HG03354 (cell line): ENCODE measurements around the gene ACACB.

Source experiments
- ATAC-seq: cut with Tn5 transposase; IDR thresholded peaks from one replicate; pipeline ENCODE4 v1.9.1; 2021; ENCODE audit warnings: mild to moderate bottlenecking; ENCODE audit not compliant: unreplicated experiment, poor library complexity, severe bottlenecking

Gene ACACB

DNA sequence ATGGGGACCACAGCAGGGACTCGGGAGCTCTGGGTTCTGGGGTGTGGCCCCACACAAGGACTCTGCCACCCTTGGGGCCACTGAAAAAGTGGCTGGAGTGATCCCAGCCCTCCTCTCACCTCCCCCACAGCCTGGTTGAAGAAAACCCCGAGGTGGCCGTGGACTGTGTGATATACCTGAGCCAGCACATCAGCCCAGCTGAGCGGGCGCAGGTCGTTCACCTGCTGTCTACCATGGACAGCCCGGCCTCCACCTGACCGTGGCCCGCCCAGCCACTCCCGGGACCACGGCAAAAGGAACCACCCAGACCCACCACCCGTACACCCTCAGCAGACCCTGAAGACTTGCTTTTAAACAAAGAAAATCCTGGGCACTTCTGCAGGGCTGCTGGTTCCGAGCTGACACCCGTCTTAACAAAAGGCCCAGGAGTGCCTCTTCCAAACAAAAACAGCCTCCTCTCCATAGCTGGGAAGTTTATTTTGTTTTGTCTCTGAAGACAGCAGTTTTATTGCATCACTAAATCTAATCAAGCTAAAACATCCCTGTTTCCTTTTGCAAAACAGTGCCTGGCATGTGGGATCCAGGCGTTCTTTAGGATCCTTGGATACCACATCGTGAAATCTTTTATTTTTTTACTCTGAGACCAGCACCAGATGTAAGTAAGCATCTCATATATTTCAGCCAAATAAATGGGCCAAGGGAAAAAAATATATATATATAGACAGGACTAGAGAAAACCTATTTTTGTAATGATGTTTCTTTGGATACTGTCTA lies 149.9 kb downstream of the ACACB start:
- no peak for ATAC-seq

GRCh38 chr12:109267361-109267760 lies 151.0 kb downstream of the ACACB start:
- ATAC-seq, result no peak

DNA sequence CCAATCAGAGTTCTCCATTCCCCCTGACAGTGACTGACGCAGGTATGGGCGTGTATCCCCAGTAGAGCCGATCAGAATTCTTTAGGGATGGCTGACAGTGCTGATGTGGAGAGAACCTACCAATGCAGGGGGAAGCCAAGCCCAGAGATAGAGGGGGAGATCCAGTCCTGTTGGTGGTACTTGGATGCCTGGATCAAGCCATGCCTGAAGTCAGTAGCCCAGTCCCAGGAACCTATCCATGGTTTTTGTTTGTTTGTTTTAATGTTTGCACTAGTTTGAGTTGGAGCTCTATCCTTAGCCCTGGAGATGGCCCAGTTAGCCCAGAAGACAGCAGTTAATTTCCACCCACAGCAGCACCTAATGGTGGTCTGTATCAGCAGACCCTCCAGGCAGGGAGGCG lies 152.5 kb downstream of the ACACB start:
- ATAC-seq, result no peak

GRCh38 chr12:109269428-109269827 lies 153.0 kb downstream of the ACACB start:
- ATAC-seq, result no peak

DNA sequence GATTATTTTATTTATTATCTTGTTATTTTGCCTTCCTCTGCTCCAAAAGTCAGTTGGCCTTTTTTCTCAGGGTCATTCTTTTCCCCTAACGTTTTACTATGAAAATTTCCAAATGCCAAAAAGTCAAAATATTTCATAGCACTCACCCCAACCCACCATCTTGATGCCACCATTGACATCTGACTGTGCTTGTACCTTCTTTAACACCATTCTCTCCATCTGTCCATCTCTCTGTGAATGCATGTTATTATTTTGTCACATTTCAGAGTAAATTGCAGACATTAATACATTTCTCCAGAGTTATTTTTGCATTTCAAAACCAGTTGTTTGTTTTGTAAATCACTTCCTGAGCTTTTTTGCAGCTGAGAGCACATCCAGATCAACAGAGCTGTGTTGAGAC lies 154.1 kb downstream of the ACACB start:
- no peak for ATAC-seq

GRCh38 chr12:109271418-109271817 lies 155.0 kb downstream of the ACACB start:
- no peak for ATAC-seq

GRCh38 chr12:109273354-109273753 lies 157.0 kb downstream of the ACACB start:
- no peak for ATAC-seq

- ATAC-seq, result no peak
These were observed 158.0 kb downstream of the ACACB start for GRCh38 chr12:109274381-109274780.

DNA sequence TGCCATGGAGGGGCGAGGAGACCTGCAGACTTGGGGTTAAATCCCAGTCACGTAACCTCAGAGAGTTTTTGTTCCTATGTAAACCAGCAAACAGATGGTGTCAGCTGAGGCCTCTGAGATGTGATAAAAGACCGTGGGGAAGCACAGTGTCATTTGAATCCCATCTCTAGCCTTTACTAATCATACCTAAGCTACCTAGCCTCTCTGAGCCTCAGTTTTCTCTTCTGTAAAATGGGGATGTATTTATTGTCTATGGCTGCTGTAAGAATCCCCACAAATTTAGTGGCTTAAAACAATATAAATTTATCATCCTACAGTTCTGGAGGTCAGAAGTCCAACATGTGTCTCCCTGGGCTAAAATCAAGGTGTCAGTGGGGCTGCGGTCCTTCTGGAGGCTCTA lies 158.8 kb downstream of the ACACB start:
- no peak for ATAC-seq

GRCh38 chr12:109276160-109276559 lies 159.8 kb downstream of the ACACB start:
- ATAC-seq, result no peak

DNA sequence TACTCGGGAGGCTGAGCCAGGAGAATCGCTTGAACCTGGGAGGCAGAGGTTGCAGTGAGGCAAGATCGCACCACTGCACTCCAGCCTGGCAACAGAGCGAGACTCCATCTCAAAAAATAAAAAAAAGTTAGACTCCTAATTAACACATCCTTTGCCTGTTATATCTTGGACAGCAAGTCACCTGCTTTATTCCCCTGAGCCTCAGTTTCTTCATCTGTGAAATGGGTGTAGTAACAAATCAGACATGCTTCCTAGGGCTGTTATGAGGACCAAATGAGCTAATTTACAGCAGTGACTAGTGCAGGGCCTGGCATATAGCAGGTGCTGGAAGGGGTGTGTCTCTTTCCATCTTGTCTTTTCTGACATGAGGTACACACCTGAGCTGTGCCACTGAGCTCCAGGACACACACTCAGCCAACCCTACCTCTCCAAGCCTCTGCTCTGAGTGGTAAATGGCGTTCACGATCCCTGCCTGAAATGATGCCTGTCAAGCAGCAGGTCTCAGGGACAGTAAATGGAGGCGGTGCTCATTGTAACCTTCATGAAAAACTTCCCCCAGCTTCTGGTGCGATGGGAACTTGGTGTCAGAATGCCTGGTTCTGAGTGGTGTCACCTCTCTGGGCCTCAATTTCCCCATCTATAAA lies 161.0 kb downstream of the ACACB start:
- ATAC-seq, result no peak

DNA sequence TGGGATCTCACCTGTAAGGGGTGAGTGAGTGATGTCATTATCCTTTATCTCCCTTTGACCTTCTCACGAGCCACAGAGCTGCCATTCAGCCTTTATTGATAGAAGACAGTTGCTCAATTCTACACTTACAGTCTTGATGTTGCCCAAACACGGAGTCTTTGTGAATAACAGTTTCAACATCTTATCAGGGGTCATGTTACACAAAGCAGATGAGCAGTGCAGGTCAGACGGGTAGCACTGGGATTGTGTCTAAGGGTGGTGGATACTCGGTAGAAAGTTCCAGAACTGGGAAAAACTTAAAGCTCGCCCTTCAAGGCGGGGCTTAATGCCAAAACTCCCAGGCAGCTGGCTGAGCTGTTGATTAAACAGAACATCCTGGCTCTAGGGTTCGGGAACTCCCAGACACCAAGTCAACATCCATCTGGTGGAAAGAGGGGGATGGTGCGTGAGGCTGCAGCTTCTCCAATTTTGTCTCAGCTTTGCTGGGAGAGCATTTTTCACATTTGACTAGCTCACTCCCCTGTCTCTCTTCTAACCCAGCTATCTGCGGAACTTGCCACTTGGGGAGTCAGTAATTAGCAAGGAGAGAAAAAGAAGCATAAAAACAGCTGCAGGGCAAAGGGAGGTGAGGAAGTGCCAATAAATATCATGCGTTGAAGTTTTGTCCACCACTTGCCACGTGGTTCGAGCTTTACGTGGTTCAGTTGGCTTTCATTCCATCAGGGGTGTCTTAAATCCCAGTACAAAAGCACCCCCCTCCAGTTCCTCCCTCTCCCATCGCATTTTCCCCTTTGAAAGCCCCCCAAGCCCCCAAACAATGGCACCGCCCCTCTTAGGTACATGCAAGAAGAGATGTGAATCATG lies 161.7 kb downstream of the ACACB start:
- no peak for ATAC-seq

GRCh38 chr12:109278912-109279311 lies 162.5 kb downstream of the ACACB start:
- no peak for ATAC-seq

GRCh38 chr12:109279525-109279924 lies 163.1 kb downstream of the ACACB start:
- no peak for ATAC-seq

DNA sequence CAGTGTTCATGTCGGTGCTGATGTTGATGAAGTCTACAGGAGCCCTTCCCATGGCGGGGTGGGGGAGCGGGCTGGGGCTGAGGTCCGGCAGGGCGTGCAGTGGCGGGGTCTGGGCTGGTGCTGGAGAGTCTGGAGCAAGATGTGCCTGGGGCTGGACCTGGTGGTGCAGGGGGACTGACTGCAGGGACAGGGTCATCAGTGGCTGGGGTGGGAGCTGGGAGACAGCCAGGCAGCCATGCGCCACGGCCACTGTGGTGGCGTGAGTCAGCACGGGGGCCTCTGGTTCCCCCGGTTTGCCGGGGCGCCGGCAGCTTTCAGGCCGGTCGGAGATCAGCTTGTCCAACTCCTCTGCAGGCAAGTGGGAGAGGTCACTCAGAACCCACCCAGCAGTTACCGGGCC lies 165.1 kb downstream of the ACACB start:
- ATAC-seq, result no peak

DNA sequence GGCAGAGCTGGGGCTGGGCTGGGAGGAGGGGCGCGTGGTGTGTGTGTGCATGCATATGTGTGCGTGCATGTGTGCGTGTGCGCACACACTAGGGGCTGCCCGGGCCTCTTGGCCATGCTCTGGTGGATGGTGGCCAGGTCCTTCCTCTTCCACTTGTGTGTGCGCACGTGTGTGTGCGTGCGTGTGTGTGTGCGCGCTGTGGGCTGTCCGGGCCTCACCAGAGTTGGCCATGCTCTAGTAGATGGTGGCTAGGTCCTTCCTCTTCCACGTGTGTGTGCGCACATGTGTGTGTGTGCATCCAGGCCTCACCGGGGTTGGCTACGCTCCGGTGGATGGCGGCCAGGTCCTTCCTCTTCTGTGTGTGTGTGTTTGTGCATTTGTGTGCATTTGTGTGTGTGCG lies 168.0 kb downstream of the ACACB start:
- ATAC-seq, result no peak

DNA sequence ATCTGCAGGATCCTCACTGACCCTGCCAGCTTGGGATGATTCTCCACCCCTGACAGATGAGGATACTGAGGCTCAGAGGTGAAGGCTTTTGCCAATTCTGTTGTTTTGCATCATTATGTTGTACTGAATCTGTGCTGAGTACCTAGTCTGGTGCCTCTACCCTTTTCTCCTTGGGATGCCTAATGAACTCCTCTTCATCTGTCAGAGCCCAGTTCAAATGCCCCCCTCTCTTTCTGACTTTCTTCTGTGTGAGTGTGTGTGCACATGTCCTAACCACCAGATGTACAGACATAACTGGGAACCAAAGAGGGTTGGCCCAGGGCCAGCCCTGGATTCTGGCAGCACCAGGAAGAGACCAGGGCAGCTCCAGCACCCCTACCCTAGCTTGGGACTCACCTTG lies 169.9 kb downstream of the ACACB start:
- ATAC-seq, result no peak

GRCh38 chr12:109286652-109287051 lies 170.3 kb downstream of the ACACB start:
- no peak for ATAC-seq

DNA sequence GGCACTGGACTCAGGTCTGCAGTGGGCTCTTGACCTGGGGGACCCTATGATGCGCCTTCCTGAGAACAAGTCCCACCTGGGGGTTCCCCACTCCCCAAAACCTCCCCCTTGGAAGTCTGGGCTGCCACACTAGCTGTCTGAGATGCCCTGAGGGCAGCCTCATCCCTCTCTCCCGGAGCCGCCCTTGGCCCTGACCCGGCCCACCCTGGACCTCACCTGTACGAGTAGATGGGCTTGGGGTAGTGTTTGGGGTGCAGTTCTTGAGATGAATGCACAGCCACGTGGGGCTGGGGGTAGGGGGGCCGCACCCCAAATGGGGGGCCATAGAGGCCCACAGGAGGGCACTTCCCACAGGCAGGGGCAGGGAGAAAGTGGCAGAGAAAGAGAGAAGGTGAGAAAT lies 170.8 kb downstream of the ACACB start:
- no peak for ATAC-seq

DNA sequence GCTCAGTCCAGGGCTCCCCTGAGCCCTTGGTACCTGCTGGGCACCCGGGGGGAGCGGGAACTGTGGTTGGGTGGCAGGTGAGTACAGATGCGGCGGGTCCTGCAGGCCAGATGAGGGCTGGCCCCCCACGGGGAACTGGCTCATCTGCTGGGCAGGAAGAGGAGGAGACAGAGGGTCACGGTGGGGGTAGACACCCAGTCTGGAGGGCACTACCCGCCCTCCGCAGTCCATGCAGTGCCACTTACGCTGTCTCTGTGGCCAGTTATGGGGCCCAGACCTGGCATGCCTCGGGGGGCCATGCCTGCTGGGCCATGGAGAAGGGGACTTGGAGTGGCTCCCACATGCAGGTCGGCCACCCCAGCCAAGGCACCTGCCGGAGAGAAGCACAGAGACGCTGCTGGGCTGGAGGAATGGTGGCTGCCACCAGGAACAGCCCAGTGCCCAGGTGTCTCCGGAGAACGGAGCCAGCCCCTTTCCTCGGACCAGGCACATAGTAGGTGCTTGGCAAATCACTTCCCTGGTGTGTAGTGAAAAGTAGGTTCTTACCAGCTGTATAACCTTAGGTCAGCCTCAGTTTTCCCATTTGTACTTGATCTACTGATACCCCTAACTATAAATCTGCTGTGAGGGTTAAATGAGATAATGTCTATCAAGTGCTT lies 171.6 kb downstream of the ACACB start:
- ATAC-seq, result no peak
